Endothelial cell of umbilical vein (primary cell): ENCODE measurements around the gene ITGAX. TPM values are rescaled to one million over a fixed set of nuclear protein-coding genes. Genes with fewer than 3 reads are reported as not detected.

Experiments
- BruUV-seq: library from RNA; stranded (reverse); fragments of 400-500 nt; replicated peaks from 2 replicates; lab custom pipeline; 2021; lab: Mats Ljungman, UMichigan
- CTCF ChIA-PET: fragments of 300-600, 350-600 bp; sonication (Branson Sonifier 250); formaldehyde crosslinking; loops from one replicate; lab custom pipeline; 2021; ENCODE audit warnings: antibody characterized with exemption, inconsistent platforms; lab: Charles Lee
- POLR2A ChIA-PET: fragments of 300-600, 350-600 bp; sonication (Branson Sonifier 250); formaldehyde crosslinking; loops from one replicate; lab custom pipeline; 2021; ENCODE audit warnings: antibody characterized with exemption, inconsistent platforms; lab: Charles Lee
- DNase-seq: peaks from one replicate; pipeline ENCODE4 v3.0.0-alpha.2; 2011; ENCODE audit warnings: low read depth, low spot score
- FAIRE-seq: peaks from 2 replicates; lab custom pipeline; 2011; peaks lifted over from hg19 to GRCh38; lab: Jason Lieb, UNC
- H2AFZ ChIP-seq: 2 replicates; pipeline ENCODE4 v1.6.0; 2012; ENCODE audit warnings: low read depth, low read length, control low read depth, inconsistent platforms
- H3K27ac ChIP-seq: 2 replicates; pipeline ENCODE4 v1.5.1; 2011; ENCODE audit warnings: low read depth, mild to moderate bottlenecking, control low read depth, low read length, moderate library complexity; ENCODE audit not compliant: insufficient read depth
- H3K27me3 ChIP-seq, 2 experiments: 2 replicates each; pipeline versions ENCODE4 v1.6.0 to v1.6.1; 2011; ENCODE audit warnings: low read length in 2 of 2, mixed read lengths in 1 of 2; ENCODE audit not compliant: control insufficient read depth in 2 of 2, insufficient read depth in 2 of 2
- H3K36me3 ChIP-seq, 2 experiments: 2 replicates in 1 of 2; 3 replicates in 1 of 2; pipeline ENCODE4 v1.5.1; 2011; ENCODE audit warnings: low read length in 2 of 2, mild to moderate bottlenecking in 1 of 2, moderate library complexity in 1 of 2; ENCODE audit not compliant: control insufficient read depth in 2 of 2, insufficient read depth in 2 of 2; ENCODE audit errors: extremely low read depth in 1 of 2
- H3K4me1 ChIP-seq: 3 replicates; pipeline ENCODE4 v1.5.1; 2011; ENCODE audit warnings: mild to moderate bottlenecking, low read length; ENCODE audit not compliant: control insufficient read depth, insufficient read depth; ENCODE audit errors: extremely low read depth
- H3K4me2 ChIP-seq: 2 replicates; pipeline ENCODE4 v1.6.1; 2011; ENCODE audit warnings: low read length, control low read depth, mixed read lengths; ENCODE audit not compliant: insufficient read depth
- H3K4me3 ChIP-seq, 3 experiments: fragments of 200-600 bp in 1 of 3; sonication (generic), shearing (Covaris generic) in 1 of 3; replicated peaks in 1 of 3; 2 replicates each; pipeline ENCODE4 v1.5.1; 2011 to 2016; ENCODE audit warnings: control low read depth in 3 of 3, low read length in 3 of 3, mild to moderate bottlenecking in 2 of 3, inconsistent platforms in 1 of 3, low read depth in 1 of 3, moderate library complexity in 1 of 3; ENCODE audit not compliant: insufficient read depth in 1 of 3
- H3K79me2 ChIP-seq: 2 replicates; pipeline ENCODE4 v1.6.0; 2012; ENCODE audit warnings: low read length, inconsistent platforms; ENCODE audit not compliant: control insufficient read depth, insufficient read depth
- H3K9ac ChIP-seq: replicated peaks from 2 replicates; pipeline ENCODE3; 2011; ENCODE audit warnings: low read length, control low read depth; ENCODE audit not compliant: insufficient read depth; ENCODE audit errors: extremely low read depth
- H3K9me1 ChIP-seq: replicated peaks from 3 replicates; pipeline ENCODE4 v1.6.0; 2011; ENCODE audit warnings: mild to moderate bottlenecking, low read length; ENCODE audit not compliant: control insufficient read depth, insufficient read depth; ENCODE audit errors: extremely low read depth
- H3K9me3 ChIP-seq: replicated peaks from 2 replicates; pipeline ENCODE4 v1.5.1; 2012; ENCODE audit warnings: low read length, inconsistent platforms; ENCODE audit not compliant: control insufficient read depth, insufficient read depth
- H4K20me1 ChIP-seq: replicated peaks from 2 replicates; pipeline ENCODE3; 2011; ENCODE audit warnings: mild to moderate bottlenecking, low read length; ENCODE audit not compliant: control insufficient read depth, insufficient read depth; ENCODE audit errors: extremely low read depth
- CTCF ChIP-seq, 2 donors: IDR thresholded peaks; 1 replicate in 1 of 2; 2 replicates in 1 of 2; pipeline ENCODE4 v1.5.1; 2011; ENCODE audit warnings: low read length in 2 of 2, mild to moderate bottlenecking in 2 of 2, moderate library complexity in 2 of 2, control low read depth in 1 of 2, inconsistent platforms in 1 of 2, low read depth in 1 of 2; ENCODE audit not compliant: insufficient read depth in 1 of 2; ENCODE audit errors: extremely low read depth in 1 of 2
- EZH2 ChIP-seq: IDR thresholded peaks from 2 replicates; pipeline ENCODE4 v1.6.1; 2012; ENCODE audit warnings: borderline replicate concordance, low read depth, mild to moderate bottlenecking, moderate library complexity, low read length, inconsistent platforms; ENCODE audit not compliant: severe bottlenecking
- FOS ChIP-seq: IDR thresholded peaks from 2 replicates; pipeline ENCODE4 v1.6.1; 2011; ENCODE audit warnings: mild to moderate bottlenecking, low read length, moderate library complexity, borderline replicate concordance; ENCODE audit not compliant: insufficient read depth
- GATA2 ChIP-seq: IDR thresholded peaks from 2 replicates; pipeline ENCODE4 v1.7.0; 2011; ENCODE audit warnings: low read depth, mild to moderate bottlenecking, moderate library complexity, mixed read lengths, low read length; ENCODE audit not compliant: insufficient read length, insufficient read depth
- JUN ChIP-seq: IDR thresholded peaks from 2 replicates; pipeline ENCODE4 v1.6.1; 2011; ENCODE audit warnings: borderline replicate concordance, low read depth; ENCODE audit not compliant: insufficient read length, insufficient read depth
- MAX ChIP-seq: IDR thresholded peaks from 2 replicates; pipeline ENCODE4 v1.6.1; 2011; ENCODE audit not compliant: insufficient read depth, insufficient read length
- MYC ChIP-seq: IDR thresholded peaks from one replicate; pipeline ENCODE4 v1.6.1; 2011; ENCODE audit warnings: mild to moderate bottlenecking, low read depth, low read length
- POLR2A ChIP-seq: IDR thresholded peaks from 2 replicates; pipeline ENCODE4 v1.6.1; 2012; ENCODE audit warnings: low read depth, mild to moderate bottlenecking, control low read depth, low read length
- POLR2AphosphoS5 ChIP-seq: IDR thresholded peaks from 2 replicates; pipeline ENCODE4 v1.6.1; 2012; ENCODE audit warnings: low read depth, mild to moderate bottlenecking, control low read depth, low read length, moderate library complexity; ENCODE audit not compliant: insufficient read depth
- dilution Hi-C: fragments of 300-500 bp; cut with MboI; formaldehyde crosslinking; loops from one replicate; pipeline ENCODE4 v1.15.0; 2019; ENCODE audit warnings: low sequenced_read_pairs; ENCODE audit not compliant: extremely low pct_ligation_motif_present
- intact Hi-C: fragments of 100-400 bp; cut with micrococcal nuclease; formaldehyde crosslinking; loops from one replicate; pipeline ENCODE4 v1.10.0; 2022
- polyA plus RNA-seq, 4 experiments: library from polyadenylated mRNA; depleted of rRNA in 3 of 4; stranded (reverse) in 3 of 4; unstranded in 1 of 4; fragments of >200 nt; gene quantifications; 2 replicates each; pipeline versions ENCODE4 v1.2.1 to v1.2.3, GENCODE V29; 2011 to 2012; ENCODE audit warnings: missing spikeins in 1 of 4
- total RNA-seq: library from RNA; stranded (reverse); gene quantifications from 2 replicates; pipeline ENCODE4 v1.2.3, GENCODE V29; 2021

The ITGAX gene
- total and polyA plus RNA-seq, 2 donors (not counting 3 experiments of a cell fraction or from before 2014, with no cell fraction given), result 0.18 to 1.4 TPM

GRCh38 chr16:31331807-31332301, 23.1 kb upstream of the ITGAX start:
- intact Hi-C loops, result no loop called here
- DNase-seq (no peak), FAIRE-seq (no peak)
- no peaks in the 10 kb centered on the region for H3K9me1 ChIP-seq
- ChIA-PET CTCF (no interaction called here), POLR2A (no interaction called here)
- H3K79me2 ChIP-seq, result no peaks in the 10 kb centered on the region
- H2AFZ ChIP-seq, result no peak overlapping the region
- BruUV-seq, result no TSS peak
- no peak overlapping the region for H3K4me2 ChIP-seq
- no peaks in the 10 kb centered on the region for H4K20me1 ChIP-seq
- no peak for TF ChIP-seq JUN
- no peak for TF ChIP-seq FOS
- TF ChIP-seq EZH2, result no peak
- TF ChIP-seq POLR2A, result no peak
- no peak for TF ChIP-seq MAX
- TF ChIP-seq GATA2, result no peak
- no peak for TF ChIP-seq CTCF (IDR thresholded peaks at IDR 0.05; ENCODE audit: extremely low read depth in 1 of 2, insufficient read depth in 1 of 2, low read depth in 1 of 2, low read length in 2 of 2)
- no peak for TF ChIP-seq POLR2AphosphoS5
- no peak for TF ChIP-seq MYC
- H3K9ac ChIP-seq, result no peak overlapping the region
- no peaks in the 10 kb centered on the region for H3K9me3 ChIP-seq
- H3K27me3 ChIP-seq, result peaks cover 13 to 18% of the 10 kb centered on the region in 2 experiments
- H3K4me1 ChIP-seq, result no peaks in the 10 kb centered on the region
- H3K4me3 ChIP-seq, result no peak overlapping the region
- H3K27ac ChIP-seq, result no peak overlapping the region
- dilution Hi-C loops, result no loop called here
- no peaks in the 10 kb centered on the region for H3K36me3 ChIP-seq
